HepG2 (cell line): ENCODE measurements around the gene HAPLN2. TPM values are rescaled to one million over a fixed set of nuclear protein-coding genes. Genes with fewer than 3 reads are reported as not detected.

Experiments
- ATF6 ChIP-seq: sonication (generic); formaldehyde crosslinking; conservative IDR thresholded peaks from 2 replicates; pipeline ENCODE4 v1.4.0; 2020; ENCODE audit warnings: missing genetic modification reagents
- BRF2 ChIP-seq: sonication (generic); formaldehyde crosslinking; IDR thresholded peaks from 2 replicates; pipeline ENCODE4 v1.8.1; 2022; ENCODE audit warnings: mild to moderate bottlenecking, missing genetic modification reagents
- CREB1 ChIP-seq, 2 experiments: fragments of 450-650 bp in 1 of 2; IDR thresholded peaks; 2 replicates each; pipeline ENCODE4 v1.6.1; 2016 to 2017; ENCODE audit warnings: control low read depth in 1 of 2, mild to moderate bottlenecking in 1 of 2, missing compliant biosample characterization in 1 of 2, missing genetic modification characterization in 1 of 2
- HBP1 ChIP-seq: IDR thresholded peaks from 2 replicates; pipeline ENCODE4 v1.6.1; 2016; ENCODE audit warnings: low read depth, control low read depth
- HES4 ChIP-seq: sonication (generic); formaldehyde crosslinking; IDR thresholded peaks from 2 replicates; pipeline ENCODE4 v1.9.0; 2021; ENCODE audit warnings: mild to moderate bottlenecking, missing genetic modification reagents, borderline replicate concordance
- KAT7 ChIP-seq: IDR thresholded peaks from 2 replicates; pipeline ENCODE4 v1.6.1; 2018; ENCODE audit warnings: borderline replicate concordance, missing compliant biosample characterization
- KLF15 ChIP-seq: sonication (generic); formaldehyde crosslinking; IDR thresholded peaks from 2 replicates; pipeline ENCODE4 v1.8.1; 2023; ENCODE audit warnings: borderline replicate concordance, mild to moderate bottlenecking, inconsistent platforms, missing genetic modification reagents, mixed read lengths
- KLF6 ChIP-seq: IDR thresholded peaks from 2 replicates; pipeline ENCODE4 v1.8.0; 2016; ENCODE audit warnings: missing biosample characterization, missing genetic modification reagents
- PAX8 ChIP-seq: sonication (generic); formaldehyde crosslinking; IDR thresholded peaks from 2 replicates; pipeline ENCODE4 v1.8.0; 2022; ENCODE audit warnings: mild to moderate bottlenecking, missing genetic modification reagents, borderline replicate concordance
- RXRA ChIP-seq: sonication (generic); formaldehyde crosslinking; IDR thresholded peaks from 2 replicates; pipeline ENCODE4 v1.5.1; 2020; ENCODE audit warnings: missing genetic modification reagents
- SIX4 ChIP-seq: sonication (generic); formaldehyde crosslinking; IDR thresholded peaks from 2 replicates; pipeline ENCODE4 v1.4.0; 2020; ENCODE audit warnings: missing genetic modification reagents
- SMARCE1 ChIP-seq: fragments of 450-650 bp; IDR thresholded peaks from 2 replicates; pipeline ENCODE4 v1.6.1; 2017; ENCODE audit warnings: borderline replicate concordance
- SMC3 ChIP-seq: IDR thresholded peaks from 2 replicates; pipeline ENCODE4 v1.6.1; 2011; ENCODE audit warnings: low read length, improper control_type of control experiment
- THAP7 ChIP-seq: sonication (generic); formaldehyde crosslinking; IDR thresholded peaks from 2 replicates; pipeline ENCODE4 v1.8.1; 2023; ENCODE audit warnings: mild to moderate bottlenecking, missing genetic modification reagents
- ZFY ChIP-seq: sonication (generic); formaldehyde crosslinking; IDR thresholded peaks from 2 replicates; pipeline ENCODE4 v1.4.0; 2020; ENCODE audit warnings: missing genetic modification reagents
- ZNF292 ChIP-seq: sonication (generic); formaldehyde crosslinking; IDR thresholded peaks from 2 replicates; pipeline ENCODE4 v1.8.1; 2022; ENCODE audit warnings: mild to moderate bottlenecking, low read depth, missing genetic modification reagents, borderline replicate concordance
- ZNF572 ChIP-seq: sonication (generic); formaldehyde crosslinking; IDR thresholded peaks from 2 replicates; pipeline ENCODE4 v1.5.1; 2020; ENCODE audit warnings: mild to moderate bottlenecking, missing genetic modification reagents
- ZNF740 ChIP-seq: sonication (generic); formaldehyde crosslinking; IDR thresholded peaks from 2 replicates; pipeline ENCODE4 v1.4.0; 2020; ENCODE audit warnings: missing genetic modification reagents
- ZNF777 ChIP-seq: sonication (generic); formaldehyde crosslinking; IDR thresholded peaks from 2 replicates; pipeline ENCODE4 v1.4.0; 2020; ENCODE audit warnings: missing genetic modification reagents
- polyA plus RNA-seq, 8 experiments: library from polyadenylated mRNA; depleted of rRNA in 3 of 8; stranded (reverse) in 7 of 8; unstranded in 1 of 8; fragments of >200 nt; fragmentation: Illumina TruSeq in 4 of 8; extraction: Trizol in 4 of 8; gene quantifications; 2 replicates each; pipeline versions ENCODE4 v1.2.1 to v1.2.3, GENCODE V29; 2011 to 2016; ENCODE audit warnings: low read depth in 4 of 8, missing spikeins in 1 of 8, mixed read lengths in 1 of 8; ENCODE audit not compliant: insufficient read depth in 1 of 8
- total RNA-seq, 5 experiments: library from RNA; depleted of rRNA; stranded (reverse); fragments of >200 nt; fragmentation: Illumina TruSeq; extraction: Trizol; gene quantifications; 2 replicates each; pipeline ENCODE4 v1.2.3, GENCODE V29; 2016; ENCODE audit warnings: low read depth in 1 of 5
- TF ChIP-seq, protein P1 (sequence below): sonication (generic); formaldehyde crosslinking; IDR thresholded peaks from 2 replicates; pipeline ENCODE4 v1.4.0; 2020; ENCODE audit warnings: missing genetic modification reagents
- TF ChIP-seq, protein P2 (sequence below): sonication (generic); formaldehyde crosslinking; IDR thresholded peaks from 2 replicates; pipeline ENCODE4 v1.4.0; 2020; ENCODE audit warnings: missing genetic modification reagents, borderline replicate concordance

HAPLN2 gene
- total and polyA plus RNA-seq, 2 of the 13 experiments (the other 11 are each of a cell fraction or from before 2014, with no cell fraction given), result not detected

- TF ChIP-seq CREB1 (IDR thresholded peaks at IDR 0.05) (no peak), CREB1 (CRISPR knock-in tag; IDR thresholded peaks at IDR 0.05) (no peak), HBP1 (no peak), PAX8 (CRISPR knock-in tag) (no peak), SMARCE1 (no peak), ZNF740 (no peak), HES4 (no peak), SMC3 (no peak), ZNF777 (peak; percentile 83), SIX4 (no peak), KLF15 (CRISPR knock-in tag) (no peak), KLF6 (0 out of 2 replicates have a peak, but pooled peaks have one; percentile 12), ATF6 (CRISPR knock-in tag) (no peak), THAP7 (no peak), KAT7 (no peak), RXRA (no peak), BRF2 (CRISPR knock-in tag) (no peak), ZFY (CRISPR knock-in tag) (no peak), ZNF292 (no peak), ZNF572 (CRISPR knock-in tag) (no peak)
- TF ChIP-seq, protein P1, sequence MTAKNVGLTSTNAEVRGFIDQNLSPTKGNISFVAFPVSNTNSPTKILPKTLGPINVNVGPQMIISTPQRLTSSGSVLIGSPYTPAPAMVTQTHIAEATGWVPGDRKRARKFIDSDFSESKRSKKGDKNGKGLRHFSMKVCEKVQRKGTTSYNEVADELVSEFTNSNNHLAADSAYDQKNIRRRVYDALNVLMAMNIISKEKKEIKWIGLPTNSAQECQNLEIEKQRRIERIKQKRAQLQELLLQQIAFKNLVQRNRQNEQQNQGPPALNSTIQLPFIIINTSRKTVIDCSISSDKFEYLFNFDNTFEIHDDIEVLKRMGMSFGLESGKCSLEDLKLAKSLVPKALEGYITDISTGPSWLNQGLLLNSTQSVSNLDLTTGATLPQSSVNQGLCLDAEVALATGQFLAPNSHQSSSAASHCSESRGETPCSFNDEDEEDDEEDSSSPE (CRISPR knock-in tag), result peak; percentile 35; the same call in 1 of the 2 replicates
- TF ChIP-seq, protein P2, sequence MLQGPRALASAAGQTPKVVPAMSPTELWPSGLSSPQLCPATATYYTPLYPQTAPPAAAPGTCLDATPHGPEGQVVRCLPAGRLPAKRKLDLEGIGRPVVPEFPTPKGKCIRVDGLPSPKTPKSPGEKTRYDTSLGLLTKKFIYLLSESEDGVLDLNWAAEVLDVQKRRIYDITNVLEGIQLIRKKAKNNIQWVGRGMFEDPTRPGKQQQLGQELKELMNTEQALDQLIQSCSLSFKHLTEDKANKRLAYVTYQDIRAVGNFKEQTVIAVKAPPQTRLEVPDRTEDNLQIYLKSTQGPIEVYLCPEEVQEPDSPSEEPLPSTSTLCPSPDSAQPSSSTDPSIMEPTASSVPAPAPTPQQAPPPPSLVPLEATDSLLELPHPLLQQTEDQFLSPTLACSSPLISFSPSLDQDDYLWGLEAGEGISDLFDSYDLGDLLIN (CRISPR knock-in tag), result no peak; the same call in 1 of the 2 replicates
Measured at GRCh38 chr1:156623946-156624813, 5.0 kb downstream of the HAPLN2 start (continued).
